Measurements from ENCODE around the gene DOK4. TPM values are rescaled to one million over a fixed set of nuclear protein-coding genes. Genes with fewer than 3 reads are reported as not detected.

The DOK4 gene
- total and polyA plus RNA-seq, 2 donors (not counting 3 experiments of a cell fraction or from before 2014, with no cell fraction given): 22.3 to 23.4 TPM

GRCh38 chr16:57501492-57501891 is 15.2 kb upstream of the DOK4 start:
- Histone ChIP-seq H3K27me3 (ENCODE audit: control insufficient read depth in 2 of 2, insufficient read depth in 2 of 2, low read length in 2 of 2) (peaks cover 0 to 2% of the 10 kb centered on the region in 2 experiments), H3K9me3 (replicated peaks; ENCODE audit: control insufficient read depth, insufficient read depth, low read length) (no peaks in the 10 kb centered on the region), H3K36me3 (ENCODE audit: control insufficient read depth in 2 of 2, extremely low read depth in 1 of 2, insufficient read depth in 2 of 2, low read length in 2 of 2) (no peaks in the 10 kb centered on the region), H3K9me1 (replicated peaks; ENCODE audit: control insufficient read depth, extremely low read depth, insufficient read depth, low read length) (no peaks in the 10 kb centered on the region), H3K4me3 (replicated peaks in 1 of 3; ENCODE audit: insufficient read depth in 1 of 3, low read depth in 1 of 3, low read length in 3 of 3) (no peak overlapping the region), H3K9ac (replicated peaks; ENCODE audit: extremely low read depth, insufficient read depth, low read length) (no peak overlapping the region), H3K79me2 (ENCODE audit: control insufficient read depth, insufficient read depth, low read length) (no peaks in the 10 kb centered on the region), H4K20me1 (replicated peaks; ENCODE audit: control insufficient read depth, extremely low read depth, insufficient read depth, low read length) (no peaks in the 10 kb centered on the region), H2AFZ (ENCODE audit: low read depth, low read length) (no peak overlapping the region), H3K4me1 (ENCODE audit: control insufficient read depth, extremely low read depth, insufficient read depth, low read length) (no peaks in the 10 kb centered on the region), H3K27ac (ENCODE audit: insufficient read depth, low read depth, low read length) (no peak overlapping the region), H3K4me2 (ENCODE audit: insufficient read depth, low read length) (no peak overlapping the region)
- CTCF ChIA-PET: interaction anchor here (1.0 to 1.9 kb wide), 2 partner anchors 16 to 18 kb away, joined by 3 to 5 read pairs; partner anchors contain the start of gene DOK4
- dilution Hi-C loops (cut with MboI; ENCODE audit: extremely low pct_ligation_motif_present, low sequenced_read_pairs): no loop called here
- no TSS peak for BruUV-seq (replicated peaks)
- DNase-seq (ENCODE audit: low read depth, low spot score) (no peak), FAIRE-seq (no peak)
- POLR2A ChIA-PET: no interaction called here
- TF ChIP-seq POLR2A (IDR thresholded peaks at IDR 0.05; ENCODE audit: low read depth, low read length) (no peak), EZH2 (IDR thresholded peaks at IDR 0.05; ENCODE audit: borderline replicate concordance, low read depth, low read length, severe bottlenecking) (no peak), CTCF (IDR thresholded peaks at IDR 0.05; ENCODE audit: extremely low read depth in 1 of 2, insufficient read depth in 1 of 2, low read depth in 1 of 2, low read length in 2 of 2) (no peak), GATA2 (IDR thresholded peaks at IDR 0.05; ENCODE audit: insufficient read depth, insufficient read length, low read depth, low read length) (no peak), FOS (IDR thresholded peaks at IDR 0.05; ENCODE audit: borderline replicate concordance, insufficient read depth, low read length) (no peak), MYC (IDR thresholded peaks at IDR 0.05; ENCODE audit: low read depth, low read length) (no peak), POLR2AphosphoS5 (IDR thresholded peaks at IDR 0.05; ENCODE audit: insufficient read depth, low read depth, low read length) (no peak), JUN (IDR thresholded peaks at IDR 0.05; ENCODE audit: borderline replicate concordance, insufficient read depth, insufficient read length, low read depth) (no peak), MAX (IDR thresholded peaks at IDR 0.05; ENCODE audit: insufficient read depth, insufficient read length) (no peak)
- intact Hi-C loops (cut with micrococcal nuclease): no loop called here

All from endothelial cell of umbilical vein (primary cell).